HepG2 (cell line): Measurements from ENCODE around the gene TKFC. TPM values are rescaled to one million over a fixed set of nuclear protein-coding genes. Genes with fewer than 3 reads are reported as not detected.

ENCODE experiments used
- ATF7 ChIP-seq, 2 experiments: fragments of 450-650 bp in 1 of 2; sonication (generic) in 1 of 2; formaldehyde crosslinking in 1 of 2; IDR thresholded peaks; 2 replicates each; pipeline versions ENCODE4 v1.4.0 to v1.6.1; 2016 to 2020; ENCODE audit warnings: antibody characterized with exemption in 1 of 2, mild to moderate bottlenecking in 1 of 2, missing genetic modification reagents in 1 of 2
- HDAC1 ChIP-seq: sonication (generic); formaldehyde crosslinking; IDR thresholded peaks from 2 replicates; pipeline ENCODE4 v1.5.1; 2020; ENCODE audit warnings: mild to moderate bottlenecking, missing genetic modification reagents
- IRX3 ChIP-seq: sonication (generic); formaldehyde crosslinking; IDR thresholded peaks from 2 replicates; pipeline ENCODE4 v1.8.1; 2023; ENCODE audit warnings: mild to moderate bottlenecking, low read depth, missing genetic modification reagents, borderline replicate concordance
- KDM1A ChIP-seq: IDR thresholded peaks from 2 replicates; pipeline ENCODE4 v1.6.1; 2016; ENCODE audit warnings: missing compliant biosample characterization
- MLLT10 ChIP-seq: sonication (generic); formaldehyde crosslinking; IDR thresholded peaks from 2 replicates; pipeline ENCODE4 v1.4.0; 2020; ENCODE audit warnings: missing genetic modification reagents
- RFXAP ChIP-seq: sonication (generic); formaldehyde crosslinking; IDR thresholded peaks from 2 replicates; pipeline ENCODE4 v1.4.0; 2020; ENCODE audit warnings: missing genetic modification reagents, borderline replicate concordance
- ZBTB20 ChIP-seq: sonication (generic); formaldehyde crosslinking; IDR thresholded peaks from 2 replicates; pipeline ENCODE4 v1.8.1; 2023; ENCODE audit warnings: missing genetic modification reagents, low read depth, mild to moderate bottlenecking, borderline replicate concordance
- ZFP37 ChIP-seq: sonication (generic); formaldehyde crosslinking; IDR thresholded peaks from 2 replicates; pipeline ENCODE4 v1.4.0; 2020; ENCODE audit warnings: missing genetic modification reagents, borderline replicate concordance
- polyA plus RNA-seq, 8 experiments: library from polyadenylated mRNA; depleted of rRNA in 3 of 8; stranded (reverse) in 7 of 8; unstranded in 1 of 8; fragments of >200 nt; fragmentation: Illumina TruSeq in 4 of 8; extraction: Trizol in 4 of 8; gene quantifications; 2 replicates each; pipeline versions ENCODE4 v1.2.1 to v1.2.3, GENCODE V29; 2011 to 2016; ENCODE audit warnings: low read depth in 4 of 8, missing spikeins in 1 of 8, mixed read lengths in 1 of 8; ENCODE audit not compliant: insufficient read depth in 1 of 8
- total RNA-seq, 5 experiments: library from RNA; depleted of rRNA; stranded (reverse); fragments of >200 nt; fragmentation: Illumina TruSeq; extraction: Trizol; gene quantifications; 2 replicates each; pipeline ENCODE4 v1.2.3, GENCODE V29; 2016; ENCODE audit warnings: low read depth in 1 of 5
- TF ChIP-seq, protein P1 (sequence below): sonication (generic); formaldehyde crosslinking; IDR thresholded peaks from 2 replicates; pipeline ENCODE4 v1.8.1; 2023; ENCODE audit warnings: missing genetic modification reagents, inconsistent platforms, borderline replicate concordance
- TF ChIP-seq, protein P2 (sequence below): sonication (generic); formaldehyde crosslinking; IDR thresholded peaks from 2 replicates; pipeline ENCODE4 v1.8.0; 2022; ENCODE audit warnings: mild to moderate bottlenecking, missing genetic modification reagents
- TF ChIP-seq, protein P3 (sequence below): sonication (generic); formaldehyde crosslinking; IDR thresholded peaks from 2 replicates; pipeline ENCODE4 v1.5.0; 2020; ENCODE audit warnings: mild to moderate bottlenecking, missing genetic modification reagents, moderate library complexity

The TKFC gene
- total and polyA plus RNA-seq, 2 of the 13 experiments (the other 11 are each of a cell fraction or from before 2014, with no cell fraction given) = 147 to 197 TPM

DNA sequence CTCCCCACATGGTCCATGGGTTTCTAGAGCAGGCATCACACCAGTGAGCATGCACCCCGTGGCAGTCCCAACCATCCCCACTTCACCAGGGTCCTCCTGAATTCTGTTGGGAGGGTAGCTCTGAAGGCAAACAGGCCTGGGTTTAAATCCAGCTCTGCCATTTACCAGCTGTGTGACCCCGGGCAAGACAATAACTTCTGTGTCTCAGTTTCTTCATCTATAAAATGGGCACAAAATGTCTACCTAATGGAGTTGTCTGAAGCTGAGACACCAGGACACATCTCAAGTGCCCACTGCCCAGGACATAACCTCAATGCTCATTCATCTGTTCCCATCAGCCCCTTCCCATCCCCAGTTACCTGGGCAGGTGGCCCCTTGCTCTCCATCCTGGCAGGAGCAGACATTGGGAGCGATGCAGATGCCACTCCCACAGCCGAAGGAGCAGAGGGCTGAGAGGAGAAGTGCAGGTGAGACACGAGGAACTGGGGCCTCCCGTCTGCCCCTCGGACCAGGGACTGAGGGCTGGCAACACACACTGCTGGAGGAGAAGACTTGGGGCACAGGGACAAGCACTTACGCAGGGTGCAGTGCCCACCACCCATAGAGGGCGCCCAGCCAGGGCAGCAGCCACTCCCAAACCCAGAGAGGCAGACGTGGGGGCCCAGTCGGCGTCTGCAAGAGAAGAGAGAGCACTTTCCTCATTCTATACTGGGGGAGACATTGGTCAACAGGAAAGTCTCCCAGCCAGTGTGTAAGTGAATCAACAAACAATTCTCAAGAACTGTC is 41.9 kb upstream of the TKFC start (continued):
- TF ChIP-seq ZFP37 (CRISPR knock-in tag) = no peak
- TF ChIP-seq MLLT10 (CRISPR knock-in tag) = no peak
- no peak for TF ChIP-seq ATF7 (IDR thresholded peaks at IDR 0.05)
- no peak for TF ChIP-seq ATF7 (CRISPR knock-in tag; IDR thresholded peaks at IDR 0.05)
- TF ChIP-seq, protein P1, sequence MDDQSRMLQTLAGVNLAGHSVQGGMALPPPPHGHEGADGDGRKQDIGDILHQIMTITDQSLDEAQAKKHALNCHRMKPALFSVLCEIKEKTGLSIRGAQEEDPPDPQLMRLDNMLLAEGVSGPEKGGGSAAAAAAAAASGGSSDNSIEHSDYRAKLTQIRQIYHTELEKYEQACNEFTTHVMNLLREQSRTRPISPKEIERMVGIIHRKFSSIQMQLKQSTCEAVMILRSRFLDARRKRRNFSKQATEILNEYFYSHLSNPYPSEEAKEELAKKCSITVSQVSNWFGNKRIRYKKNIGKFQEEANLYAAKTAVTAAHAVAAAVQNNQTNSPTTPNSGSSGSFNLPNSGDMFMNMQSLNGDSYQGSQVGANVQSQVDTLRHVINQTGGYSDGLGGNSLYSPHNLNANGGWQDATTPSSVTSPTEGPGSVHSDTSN (CRISPR knock-in tag) = no peak
- no peak for TF ChIP-seq IRX3
- no peak for TF ChIP-seq HDAC1 (CRISPR knock-in tag)
- TF ChIP-seq ZBTB20 = no peak
- TF ChIP-seq, protein P2, sequence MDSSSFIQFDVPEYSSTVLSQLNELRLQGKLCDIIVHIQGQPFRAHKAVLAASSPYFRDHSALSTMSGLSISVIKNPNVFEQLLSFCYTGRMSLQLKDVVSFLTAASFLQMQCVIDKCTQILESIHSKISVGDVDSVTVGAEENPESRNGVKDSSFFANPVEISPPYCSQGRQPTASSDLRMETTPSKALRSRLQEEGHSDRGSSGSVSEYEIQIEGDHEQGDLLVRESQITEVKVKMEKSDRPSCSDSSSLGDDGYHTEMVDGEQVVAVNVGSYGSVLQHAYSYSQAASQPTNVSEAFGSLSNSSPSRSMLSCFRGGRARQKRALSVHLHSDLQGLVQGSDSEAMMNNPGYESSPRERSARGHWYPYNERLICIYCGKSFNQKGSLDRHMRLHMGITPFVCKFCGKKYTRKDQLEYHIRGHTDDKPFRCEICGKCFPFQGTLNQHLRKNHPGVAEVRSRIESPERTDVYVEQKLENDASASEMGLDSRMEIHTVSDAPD (CRISPR knock-in tag) = no peak
- TF ChIP-seq, protein P3, sequence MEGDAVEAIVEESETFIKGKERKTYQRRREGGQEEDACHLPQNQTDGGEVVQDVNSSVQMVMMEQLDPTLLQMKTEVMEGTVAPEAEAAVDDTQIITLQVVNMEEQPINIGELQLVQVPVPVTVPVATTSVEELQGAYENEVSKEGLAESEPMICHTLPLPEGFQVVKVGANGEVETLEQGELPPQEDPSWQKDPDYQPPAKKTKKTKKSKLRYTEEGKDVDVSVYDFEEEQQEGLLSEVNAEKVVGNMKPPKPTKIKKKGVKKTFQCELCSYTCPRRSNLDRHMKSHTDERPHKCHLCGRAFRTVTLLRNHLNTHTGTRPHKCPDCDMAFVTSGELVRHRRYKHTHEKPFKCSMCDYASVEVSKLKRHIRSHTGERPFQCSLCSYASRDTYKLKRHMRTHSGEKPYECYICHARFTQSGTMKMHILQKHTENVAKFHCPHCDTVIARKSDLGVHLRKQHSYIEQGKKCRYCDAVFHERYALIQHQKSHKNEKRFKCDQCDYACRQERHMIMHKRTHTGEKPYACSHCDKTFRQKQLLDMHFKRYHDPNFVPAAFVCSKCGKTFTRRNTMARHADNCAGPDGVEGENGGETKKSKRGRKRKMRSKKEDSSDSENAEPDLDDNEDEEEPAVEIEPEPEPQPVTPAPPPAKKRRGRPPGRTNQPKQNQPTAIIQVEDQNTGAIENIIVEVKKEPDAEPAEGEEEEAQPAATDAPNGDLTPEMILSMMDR = peak; percentile 50
- TF ChIP-seq KDM1A (CRISPR knock-in tag) = no peak
- no peak for TF ChIP-seq RFXAP
